GM12878 (cell line): ENCODE measurements around the gene SDK2. TPM values are rescaled to one million over a fixed set of nuclear protein-coding genes. Genes with fewer than 3 reads are reported as not detected.

Experiments
- ATAC-seq: fragments of 200-7000 bp; cut with Tn5 transposase; 3 replicates; pipeline ENCODE4 v1.9.1; 2020; ENCODE audit warnings: mild to moderate bottlenecking, moderate library complexity
- BruUV-seq: library from RNA; stranded (reverse); fragments of 400-500 nt; replicated peaks from 2 replicates; lab custom pipeline; 2021; lab: Mats Ljungman, UMichigan
- CTCF ChIA-PET: fragments of 300-600 bp; sonication (Branson Sonifier 250); formaldehyde crosslinking; extraction: SDS; loops from one replicate; lab custom pipeline; 2021; ENCODE audit warnings: inconsistent platforms; lab: Yijun Ruan, JAX
- POLR2A ChIA-PET: fragments of 350-600 bp; formaldehyde crosslinking; extraction: SDS; loops from one replicate; lab custom pipeline; 2021; ENCODE audit warnings: inconsistent platforms; lab: Charles Lee
- RAD21 ChIA-PET: fragments of 300-600 bp; sonication (Branson Sonifier 250); formaldehyde crosslinking; loops from one replicate; lab custom pipeline; 2023; ENCODE audit warnings: antibody characterized with exemption; ENCODE audit not compliant: unreplicated experiment; lab: Charles Lee
- SMC1A ChIA-PET: fragments of 300-600 bp; sonication (Branson Sonifier 250); formaldehyde crosslinking; loops from one replicate; lab custom pipeline; 2023; ENCODE audit not compliant: unreplicated experiment, uncharacterized antibody; lab: Charles Lee
- DNase-seq: peaks from one replicate; pipeline ENCODE4 v3.0.0-alpha.2; 2011; ENCODE audit warnings: low read depth, low spot score
- FAIRE-seq: peaks from 3 replicates; lab custom pipeline; 2011; peaks lifted over from hg19 to GRCh38; lab: Jason Lieb, UNC
- H2AFZ ChIP-seq: 2 replicates; pipeline ENCODE4 v1.6.0; 2011; ENCODE audit warnings: low read depth, low read length, control low read depth; ENCODE audit not compliant: control insufficient read depth
- H3K27ac ChIP-seq: 2 replicates; pipeline ENCODE4 v1.5.1; 2011; ENCODE audit warnings: control low read depth; ENCODE audit not compliant: control insufficient read depth, insufficient read depth
- H3K27me3 ChIP-seq, 2 experiments: replicated peaks in 1 of 2; 2 replicates each; pipeline versions ENCODE4 v1.6.0 to v1.6.1; 2011; ENCODE audit warnings: low read length in 1 of 2; ENCODE audit not compliant: control insufficient read depth in 2 of 2, insufficient read depth in 2 of 2
- H3K36me3 ChIP-seq, 2 experiments: 2 replicates each; pipeline ENCODE4 v1.5.1; 2011; ENCODE audit warnings: low read length in 1 of 2; ENCODE audit not compliant: control insufficient read depth in 2 of 2, insufficient read depth in 2 of 2
- H3K4me1 ChIP-seq: 2 replicates; pipeline ENCODE4 v1.6.1; 2011; ENCODE audit warnings: mild to moderate bottlenecking, low read length, moderate library complexity, mixed read lengths; ENCODE audit not compliant: control insufficient read depth, insufficient read depth
- H3K4me2 ChIP-seq: 2 replicates; pipeline ENCODE4 v1.6.0; 2011; ENCODE audit warnings: control low read depth; ENCODE audit not compliant: control insufficient read depth, insufficient read depth
- H3K4me3 ChIP-seq: fragments of 200-600 bp; sonication (generic); 2 replicates; pipeline ENCODE4 v1.5.1; 2016
- H3K79me2 ChIP-seq: 2 replicates; pipeline ENCODE4 v1.6.0; 2011; ENCODE audit warnings: low read length; ENCODE audit not compliant: control insufficient read depth, insufficient read depth
- H3K9ac ChIP-seq: 2 replicates; pipeline ENCODE4 v1.8.0; 2011; ENCODE audit warnings: low read length, control low read depth, mixed read lengths; ENCODE audit not compliant: control insufficient read depth, insufficient read depth
- H3K9me3 ChIP-seq: replicated peaks from 3 replicates; pipeline ENCODE4 v1.5.1; 2011; ENCODE audit warnings: mild to moderate bottlenecking, low read length; ENCODE audit not compliant: control insufficient read depth, insufficient read depth
- H4K20me1 ChIP-seq: 2 replicates; pipeline ENCODE4 v1.6.0; 2011; ENCODE audit not compliant: control insufficient read depth, insufficient read depth
- BCL3 ChIP-seq: IDR thresholded peaks from 2 replicates; pipeline ENCODE4 v1.6.1; 2011; ENCODE audit warnings: borderline replicate concordance, low read depth, mild to moderate bottlenecking, moderate library complexity, low read length; ENCODE audit not compliant: insufficient read depth, poor library complexity, severe bottlenecking
- POU2F2 ChIP-seq: IDR thresholded peaks from 3 replicates; pipeline ENCODE4 v1.6.1; 2011; ENCODE audit warnings: low read depth, mild to moderate bottlenecking, low read length, borderline replicate concordance
- SREBF1 ChIP-seq: IDR thresholded peaks from 2 replicates; pipeline ENCODE4 v1.6.1; 2012; ENCODE audit warnings: mild to moderate bottlenecking, low read length
- SUZ12 ChIP-seq: fragments of 200-600 bp; sonication (generic); IDR thresholded peaks from one replicate; pipeline ENCODE4 v1.6.1; 2018; ENCODE audit warnings: antibody characterized with exemption, mild to moderate bottlenecking; ENCODE audit not compliant: unreplicated experiment
- TARDBP ChIP-seq: IDR thresholded peaks from 2 replicates; pipeline ENCODE4 v1.6.1; 2016; ENCODE audit warnings: borderline replicate concordance
- TCF12 ChIP-seq: IDR thresholded peaks from 2 replicates; pipeline ENCODE4 v1.6.1; 2011; ENCODE audit warnings: low read depth, mild to moderate bottlenecking, low read length
- ZNF274 ChIP-seq: IDR thresholded peaks from one replicate; pipeline ENCODE4 v1.8.0; 2011; ENCODE audit not compliant: insufficient read length, insufficient read depth
- ZSCAN29 ChIP-seq: fragments of 450-650 bp; IDR thresholded peaks from 2 replicates; pipeline ENCODE4 v1.6.1; 2017; ENCODE audit warnings: mild to moderate bottlenecking, moderate library complexity
- WGBS: methylation state at CpG from one replicate; pipeline ENCODE4 v1.1.6; 2016; ENCODE audit warnings: low lambda C conversion rate; ENCODE audit not compliant: insufficient replicate concordance, insufficient coverage; ENCODE audit errors: missing lambda C conversion rate; 5-methylcytosine and 5-hydroxymethylcytosine counted together
- in situ Hi-C: fragments of 300-500 bp; cut with MboI; formaldehyde crosslinking; loops from 9 replicates; pipeline ENCODE4 v1.14.3; 2018; ENCODE audit warnings: mixed read lengths
- intact Hi-C: fragments of 100-400 bp; cut with micrococcal nuclease; formaldehyde crosslinking; loops from one replicate; pipeline ENCODE4 v1.14.2; 2022; ENCODE audit not compliant: unreplicated experiment
- polyA plus RNA-seq, 11 experiments: library from polyadenylated mRNA; depleted of rRNA in 4 of 11; unstranded in 6 of 11; stranded (reverse) in 5 of 11; fragments of >200 nt; fragmentation: Nextera tagmentation in 4 of 11; fragmentation: Illumina TruSeq in 1 of 11; extraction: Ambion mirVana in 4 of 11; extraction: Trizol in 1 of 11; gene quantifications; 1 replicate in 1 of 11; 2 replicates in 10 of 11; pipeline versions ENCODE4 v1.2.1 to v1.2.3, GENCODE V29; 2011 to 2016; ENCODE audit warnings: inconsistent platforms in 2 of 11, missing spikeins in 2 of 11, low read depth in 1 of 11
- total RNA-seq, 4 experiments: library from RNA; depleted of rRNA in 3 of 4; stranded (reverse); fragments of >200 nt in 3 of 4; fragmentation: Illumina TruSeq in 1 of 4; extraction: Trizol in 1 of 4; gene quantifications; 2 replicates each; pipeline versions ENCODE4 v1.2.1 to v1.2.3, GENCODE V29; 2013 to 2021
- TF ChIP-seq, protein P1 (sequence below): fragments of 450-650 bp; IDR thresholded peaks from 2 replicates; pipeline ENCODE4 v1.6.1; 2014; ENCODE audit warnings: mild to moderate bottlenecking
- TF ChIP-seq, protein P2 (sequence below), 3 experiments: IDR thresholded peaks in 2 of 3; conservative IDR thresholded peaks in 1 of 3; 2 replicates each; pipeline ENCODE4 v1.5.1; 2011; ENCODE audit warnings: low read depth in 3 of 3, low read length in 3 of 3, mild to moderate bottlenecking in 3 of 3, control low read depth in 2 of 3, moderate library complexity in 2 of 3, inconsistent platforms in 1 of 3, mixed read lengths in 1 of 3; ENCODE audit not compliant: control insufficient read depth in 2 of 3, insufficient read depth in 1 of 3; ENCODE audit errors: extremely low read depth in 1 of 3
- TF ChIP-seq, protein P3 (sequence below): fragments of 450-650 bp; IDR thresholded peaks from 2 replicates; pipeline ENCODE4 v1.6.1; 2017; ENCODE audit warnings: mild to moderate bottlenecking, moderate library complexity

The SDK2 gene
- total and polyA plus RNA-seq, 10 of the 15 experiments (the other 5 are each of a cell fraction or from before 2014, with no cell fraction given) = 0.03 to 0.08 (median 0.03) TPM; not detected in 7

GRCh38 chr17:73616120-73616872 lies 27.9 kb downstream of the SDK2 start:
- ChIA-PET CTCF (no interaction called here), SMC1A (no interaction called here), RAD21 (no interaction called here), POLR2A (no interaction called here)
- H3K79me2 ChIP-seq = no peaks in the 10 kb centered on the region
- intact Hi-C loops = no loop called here
- H2AFZ ChIP-seq = no peak overlapping the region
- H3K27me3 ChIP-seq = no peaks in the 10 kb centered on the region; a peak in 2 of 4 replicates
- no peak overlapping the region for H3K27ac ChIP-seq
- no peak for FAIRE-seq
- in situ Hi-C loops = no loop called here
- no peaks in the 10 kb centered on the region for H3K9me3 ChIP-seq
- 35% methylated on average over 15 of the region's 15 CpGs for WGBS
- H3K4me2 ChIP-seq = no peak overlapping the region
- TF ChIP-seq, protein P1, sequence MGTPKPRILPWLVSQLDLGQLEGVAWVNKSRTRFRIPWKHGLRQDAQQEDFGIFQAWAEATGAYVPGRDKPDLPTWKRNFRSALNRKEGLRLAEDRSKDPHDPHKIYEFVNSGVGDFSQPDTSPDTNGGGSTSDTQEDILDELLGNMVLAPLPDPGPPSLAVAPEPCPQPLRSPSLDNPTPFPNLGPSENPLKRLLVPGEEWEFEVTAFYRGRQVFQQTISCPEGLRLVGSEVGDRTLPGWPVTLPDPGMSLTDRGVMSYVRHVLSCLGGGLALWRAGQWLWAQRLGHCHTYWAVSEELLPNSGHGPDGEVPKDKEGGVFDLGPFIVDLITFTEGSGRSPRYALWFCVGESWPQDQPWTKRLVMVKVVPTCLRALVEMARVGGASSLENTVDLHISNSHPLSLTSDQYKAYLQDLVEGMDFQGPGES = no peak
- TF ChIP-seq, protein P2, sequence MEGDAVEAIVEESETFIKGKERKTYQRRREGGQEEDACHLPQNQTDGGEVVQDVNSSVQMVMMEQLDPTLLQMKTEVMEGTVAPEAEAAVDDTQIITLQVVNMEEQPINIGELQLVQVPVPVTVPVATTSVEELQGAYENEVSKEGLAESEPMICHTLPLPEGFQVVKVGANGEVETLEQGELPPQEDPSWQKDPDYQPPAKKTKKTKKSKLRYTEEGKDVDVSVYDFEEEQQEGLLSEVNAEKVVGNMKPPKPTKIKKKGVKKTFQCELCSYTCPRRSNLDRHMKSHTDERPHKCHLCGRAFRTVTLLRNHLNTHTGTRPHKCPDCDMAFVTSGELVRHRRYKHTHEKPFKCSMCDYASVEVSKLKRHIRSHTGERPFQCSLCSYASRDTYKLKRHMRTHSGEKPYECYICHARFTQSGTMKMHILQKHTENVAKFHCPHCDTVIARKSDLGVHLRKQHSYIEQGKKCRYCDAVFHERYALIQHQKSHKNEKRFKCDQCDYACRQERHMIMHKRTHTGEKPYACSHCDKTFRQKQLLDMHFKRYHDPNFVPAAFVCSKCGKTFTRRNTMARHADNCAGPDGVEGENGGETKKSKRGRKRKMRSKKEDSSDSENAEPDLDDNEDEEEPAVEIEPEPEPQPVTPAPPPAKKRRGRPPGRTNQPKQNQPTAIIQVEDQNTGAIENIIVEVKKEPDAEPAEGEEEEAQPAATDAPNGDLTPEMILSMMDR (IDR thresholded peaks at IDR 0.05 in 2 of 3, conservative IDR thresholded peaks at IDR 0.05 in 1 of 3; ENCODE audit: control insufficient read depth in 2 of 3, extremely low read depth in 1 of 3, insufficient read depth in 1 of 3, low read depth in 3 of 3, low read length in 3 of 3) = no peak
- TF ChIP-seq TCF12 = no peak
- TF ChIP-seq, protein P3, sequence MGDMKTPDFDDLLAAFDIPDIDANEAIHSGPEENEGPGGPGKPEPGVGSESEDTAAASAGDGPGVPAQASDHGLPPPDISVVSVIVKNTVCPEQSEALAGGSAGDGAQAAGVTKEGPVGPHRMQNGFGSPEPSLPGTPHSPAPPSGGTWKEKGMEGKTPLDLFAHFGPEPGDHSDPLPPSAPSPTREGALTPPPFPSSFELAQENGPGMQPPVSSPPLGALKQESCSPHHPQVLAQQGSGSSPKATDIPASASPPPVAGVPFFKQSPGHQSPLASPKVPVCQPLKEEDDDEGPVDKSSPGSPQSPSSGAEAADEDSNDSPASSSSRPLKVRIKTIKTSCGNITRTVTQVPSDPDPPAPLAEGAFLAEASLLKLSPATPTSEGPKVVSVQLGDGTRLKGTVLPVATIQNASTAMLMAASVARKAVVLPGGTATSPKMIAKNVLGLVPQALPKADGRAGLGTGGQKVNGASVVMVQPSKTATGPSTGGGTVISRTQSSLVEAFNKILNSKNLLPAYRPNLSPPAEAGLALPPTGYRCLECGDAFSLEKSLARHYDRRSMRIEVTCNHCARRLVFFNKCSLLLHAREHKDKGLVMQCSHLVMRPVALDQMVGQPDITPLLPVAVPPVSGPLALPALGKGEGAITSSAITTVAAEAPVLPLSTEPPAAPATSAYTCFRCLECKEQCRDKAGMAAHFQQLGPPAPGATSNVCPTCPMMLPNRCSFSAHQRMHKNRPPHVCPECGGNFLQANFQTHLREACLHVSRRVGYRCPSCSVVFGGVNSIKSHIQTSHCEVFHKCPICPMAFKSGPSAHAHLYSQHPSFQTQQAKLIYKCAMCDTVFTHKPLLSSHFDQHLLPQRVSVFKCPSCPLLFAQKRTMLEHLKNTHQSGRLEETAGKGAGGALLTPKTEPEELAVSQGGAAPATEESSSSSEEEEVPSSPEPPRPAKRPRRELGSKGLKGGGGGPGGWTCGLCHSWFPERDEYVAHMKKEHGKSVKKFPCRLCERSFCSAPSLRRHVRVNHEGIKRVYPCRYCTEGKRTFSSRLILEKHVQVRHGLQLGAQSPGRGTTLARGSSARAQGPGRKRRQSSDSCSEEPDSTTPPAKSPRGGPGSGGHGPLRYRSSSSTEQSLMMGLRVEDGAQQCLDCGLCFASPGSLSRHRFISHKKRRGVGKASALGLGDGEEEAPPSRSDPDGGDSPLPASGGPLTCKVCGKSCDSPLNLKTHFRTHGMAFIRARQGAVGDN = no peak
- no peak for TF ChIP-seq BCL3
- TF ChIP-seq SUZ12 = no peak
- TF ChIP-seq ZSCAN29 = no peak
- TF ChIP-seq SREBF1 = no peak
- TF ChIP-seq TARDBP = no peak
- no peak for TF ChIP-seq POU2F2
- no peak for TF ChIP-seq ZNF274
- BruUV-seq = no TSS peak
- no peak overlapping the region for H3K4me3 ChIP-seq
- no peaks in the 10 kb centered on the region for H3K36me3 ChIP-seq
- DNase-seq = no peak
- H4K20me1 ChIP-seq = no peaks in the 10 kb centered on the region
- no peak for ATAC-seq
- no peaks in the 10 kb centered on the region for H3K4me1 ChIP-seq
- H3K9ac ChIP-seq = no peak overlapping the region
